Chondrocyte (in vitro differentiated cells): Measurements from ENCODE around the gene ZNF552. TPM values are rescaled to one million over a fixed set of nuclear protein-coding genes. Genes with fewer than 3 reads are reported as not detected.
A peak's percentile ranks its signal among the peaks of the same experiment; 100 is the strongest.
"Not testable (repeated sequence)": the region's sequence is repeated elsewhere in the genome, so short reads cannot be mapped to it uniquely, and the experiment has no call there.

ENCODE experiments used
- DNase-seq: peaks from one replicate; pipeline ENCODE4 v3.0.0; 2021; ENCODE audit warnings: mixed read lengths, low spot score
- H3K27ac Mint-ChIP-seq: one replicate; pipeline ENCODE4 v1.8.0; 2021; ENCODE audit warnings: mild to moderate bottlenecking, moderate library complexity, mixed read lengths; ENCODE audit not compliant: unreplicated experiment
- H3K27me3 Mint-ChIP-seq: 2 replicates; pipeline ENCODE4 v1.8.0; 2021; ENCODE audit warnings: low read depth, mixed read lengths
- H3K36me3 Mint-ChIP-seq: 2 replicates; pipeline ENCODE4 v1.8.0; 2021; ENCODE audit warnings: low read depth, mixed read lengths
- H3K4me1 Mint-ChIP-seq: 2 replicates; pipeline ENCODE4 v1.8.0; 2021; ENCODE audit warnings: low read depth, mild to moderate bottlenecking, mixed read lengths
- H3K4me3 Mint-ChIP-seq: one replicate; pipeline ENCODE4 v1.8.0; 2021; ENCODE audit warnings: mild to moderate bottlenecking, moderate library complexity, mixed read lengths; ENCODE audit not compliant: unreplicated experiment
- H3K9me3 Mint-ChIP-seq: 2 replicates; pipeline ENCODE4 v1.8.0; 2021; ENCODE audit warnings: low read depth, mixed read lengths
- total RNA-seq: library from RNA; stranded (reverse); gene quantifications from 3 replicates; pipeline ENCODE4 v1.2.1, GENCODE V29; 2021
- TF ChIP-seq, protein P1 (sequence below): fragments of 200-600 bp; sonication (generic); IDR thresholded peaks from 2 replicates; pipeline ENCODE4 v1.5.0; 2021; ENCODE audit warnings: antibody characterized with exemption, mild to moderate bottlenecking, moderate library complexity

ZNF552 gene
- total RNA-seq, 1 donor from 2014 or later: 3.6 TPM

DNA sequence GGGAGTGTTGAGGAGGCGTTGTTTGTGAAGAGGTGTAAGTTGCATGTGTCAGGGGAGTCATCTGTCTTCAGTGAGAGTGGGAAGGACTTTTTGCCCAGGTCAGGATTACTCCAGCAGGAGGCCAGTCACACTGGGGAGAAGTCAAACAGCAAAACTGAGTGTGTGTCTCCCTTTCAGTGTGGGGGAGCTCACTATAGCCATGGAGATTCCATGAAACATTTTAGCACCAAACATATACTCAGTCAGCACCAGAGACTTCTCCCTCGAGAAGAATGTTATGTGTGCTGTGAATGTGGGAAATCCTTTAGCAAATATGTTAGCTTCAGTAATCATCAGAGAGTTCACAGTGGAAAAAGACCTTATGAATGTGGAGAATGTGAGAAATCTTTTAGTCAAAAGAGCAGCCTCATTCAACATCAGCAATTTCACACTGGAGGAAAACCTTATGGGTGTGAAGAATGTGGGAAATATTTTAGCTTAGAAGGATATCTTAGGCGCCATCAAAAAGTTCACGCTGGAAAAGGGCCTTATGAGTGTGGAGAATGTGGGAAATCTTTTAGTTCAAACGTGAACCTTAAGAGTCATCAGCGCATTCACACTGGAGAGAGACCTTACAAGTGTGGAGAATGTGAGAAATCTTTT, 26.5 kb upstream of the ZNF552 start:
- TF ChIP-seq, protein P1, sequence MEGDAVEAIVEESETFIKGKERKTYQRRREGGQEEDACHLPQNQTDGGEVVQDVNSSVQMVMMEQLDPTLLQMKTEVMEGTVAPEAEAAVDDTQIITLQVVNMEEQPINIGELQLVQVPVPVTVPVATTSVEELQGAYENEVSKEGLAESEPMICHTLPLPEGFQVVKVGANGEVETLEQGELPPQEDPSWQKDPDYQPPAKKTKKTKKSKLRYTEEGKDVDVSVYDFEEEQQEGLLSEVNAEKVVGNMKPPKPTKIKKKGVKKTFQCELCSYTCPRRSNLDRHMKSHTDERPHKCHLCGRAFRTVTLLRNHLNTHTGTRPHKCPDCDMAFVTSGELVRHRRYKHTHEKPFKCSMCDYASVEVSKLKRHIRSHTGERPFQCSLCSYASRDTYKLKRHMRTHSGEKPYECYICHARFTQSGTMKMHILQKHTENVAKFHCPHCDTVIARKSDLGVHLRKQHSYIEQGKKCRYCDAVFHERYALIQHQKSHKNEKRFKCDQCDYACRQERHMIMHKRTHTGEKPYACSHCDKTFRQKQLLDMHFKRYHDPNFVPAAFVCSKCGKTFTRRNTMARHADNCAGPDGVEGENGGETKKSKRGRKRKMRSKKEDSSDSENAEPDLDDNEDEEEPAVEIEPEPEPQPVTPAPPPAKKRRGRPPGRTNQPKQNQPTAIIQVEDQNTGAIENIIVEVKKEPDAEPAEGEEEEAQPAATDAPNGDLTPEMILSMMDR: no peak
- no peak for DNase-seq
- Mint-ChIP-seq H3K27ac (peak overlapping the region; percentile 65), H3K4me3 (no peak overlapping the region), H3K27me3 (no peaks in the 10 kb centered on the region), H3K4me1 (peaks cover 13% of the 10 kb centered on the region), H3K36me3 (peaks cover 17% of the 10 kb centered on the region), H3K9me3 (no peaks in the 10 kb centered on the region)

DNA sequence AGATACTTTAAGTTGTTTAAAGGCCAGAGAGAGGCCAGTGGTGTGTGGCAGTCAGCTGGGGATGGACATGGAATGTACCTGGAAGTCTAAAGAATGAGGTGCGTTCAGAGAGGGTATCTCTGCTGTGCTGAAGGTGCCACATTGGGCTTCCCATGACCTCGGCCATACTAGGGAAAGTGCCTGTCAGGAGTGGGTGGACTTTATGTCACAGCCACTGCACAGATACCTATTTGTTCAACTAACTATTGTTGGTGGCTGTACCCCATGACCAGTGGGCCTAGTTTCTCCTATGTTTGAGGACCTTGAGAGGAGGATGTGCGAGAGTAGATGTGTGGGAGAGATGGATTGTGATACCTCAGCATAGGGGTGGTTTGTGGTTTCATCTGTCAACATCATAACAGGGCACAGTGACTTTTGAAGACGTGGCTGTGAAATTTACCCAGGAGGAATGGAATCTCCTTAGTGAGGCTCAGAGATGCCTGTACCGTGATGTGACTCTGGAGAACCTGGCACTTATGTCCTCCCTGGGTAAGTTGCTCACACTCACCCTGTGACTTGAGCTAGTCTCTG, 24.0 kb upstream of the ZNF552 start:
- H3K4me3 Mint-ChIP-seq, DNase-seq, H3K9me3 Mint-ChIP-seq, H3K27me3 Mint-ChIP-seq: not testable (repeated sequence)
- peaks cover 15% of the 10 kb centered on the region for H3K36me3 Mint-ChIP-seq
- H3K4me1 Mint-ChIP-seq: peaks cover 13% of the 10 kb centered on the region
- H3K27ac Mint-ChIP-seq: peak overlapping the region; percentile 51

DNA sequence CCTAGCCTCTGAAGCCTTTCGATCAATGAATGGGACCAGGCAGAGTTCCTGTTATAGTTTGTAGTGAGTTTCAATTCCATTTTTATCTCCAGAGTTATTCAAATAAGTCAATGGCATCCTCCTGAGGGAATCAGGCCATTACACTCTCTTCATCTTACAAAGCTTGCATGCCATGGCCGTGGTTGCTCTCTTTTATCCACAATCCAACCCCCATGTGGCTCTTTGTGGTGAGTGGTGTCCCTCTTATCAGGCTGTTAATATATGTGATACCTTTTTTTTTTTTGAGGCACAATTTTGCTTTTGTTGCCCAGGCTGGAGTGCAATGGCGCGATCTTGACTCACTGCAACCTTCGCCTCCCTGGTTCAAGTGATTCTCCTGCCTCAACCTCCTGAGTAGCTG, 22.3 kb upstream of the ZNF552 start:
- DNase-seq, H3K27ac Mint-ChIP-seq, H3K4me3 Mint-ChIP-seq, H3K27me3 Mint-ChIP-seq, H3K9me3 Mint-ChIP-seq: not testable (repeated sequence)
- Mint-ChIP-seq H3K4me1 (peaks cover 15% of the 10 kb centered on the region), H3K36me3 (peaks cover 12% of the 10 kb centered on the region)

DNA sequence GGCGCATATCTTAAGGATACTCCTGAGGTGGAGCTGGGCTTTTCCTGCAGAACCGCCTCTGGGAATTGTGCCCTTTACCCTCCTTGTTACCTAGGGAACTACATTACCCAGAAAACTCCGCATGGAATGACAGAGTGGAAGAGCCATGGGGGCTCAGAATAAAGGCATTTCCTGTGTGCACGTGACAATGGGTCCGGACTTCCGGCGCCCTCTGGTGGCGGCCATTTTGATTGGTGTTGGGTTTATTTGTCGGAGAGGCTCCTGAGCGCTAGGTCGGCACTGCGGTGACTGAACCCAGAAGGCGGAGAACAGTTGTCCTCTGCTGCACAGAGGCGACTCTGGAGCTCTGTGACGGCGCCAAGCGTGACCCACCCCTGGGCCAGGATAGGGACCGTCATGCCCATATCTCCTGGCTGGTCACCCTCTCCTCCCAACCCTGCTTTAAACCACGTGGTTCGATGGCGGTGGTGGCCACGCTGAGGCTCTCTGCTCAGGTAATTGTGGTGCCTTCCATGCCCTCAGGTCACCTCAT, 15.4 kb upstream of the ZNF552 start, which contains the start of gene ZNF587B:
Gene ZNF587B, plus strand, starts transcription at position 229 of the 532 bp plus-strand sequence. Its CDS starts 230 bp downstream, at position 459.
- TF ChIP-seq, protein P1: peak; percentile 78
- H3K4me3 Mint-ChIP-seq: peak within 1 kb of the TSS; percentile 71
- DNase-seq: no peak
- H3K27ac Mint-ChIP-seq: peak within 1 kb of the TSS; percentile 78
- H3K27me3 Mint-ChIP-seq: no peaks in the 10 kb centered on the region
- H3K4me1 Mint-ChIP-seq: peaks cover 34% of the 10 kb centered on the region
- H3K36me3 Mint-ChIP-seq: peaks cover 6% of the 10 kb centered on the region
- H3K9me3 Mint-ChIP-seq: no peaks in the 10 kb centered on the region

DNA sequence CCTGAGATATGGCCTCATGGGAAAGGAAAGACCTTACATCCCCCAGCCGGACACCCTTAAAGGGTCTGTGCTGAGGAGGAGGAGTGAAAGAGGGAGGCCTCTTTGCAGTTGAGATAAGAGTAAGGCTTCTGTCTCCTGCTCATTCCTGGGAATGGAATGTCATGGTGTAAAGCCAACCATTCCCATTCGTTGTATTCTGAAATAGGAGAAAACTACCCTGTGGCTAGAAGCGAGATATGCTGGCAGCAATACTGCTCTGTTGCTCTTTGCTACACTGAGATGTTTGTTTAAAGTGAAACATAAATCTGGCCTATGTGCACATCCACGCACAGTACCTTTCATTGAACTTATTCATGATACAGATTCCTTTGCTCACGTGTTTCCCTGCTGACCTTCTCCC, 14.6 kb upstream of the ZNF552 start:
- DNase-seq: no peak
- H3K4me3 Mint-ChIP-seq: peak overlapping the region; percentile 71
- H3K9me3 Mint-ChIP-seq: no peaks in the 10 kb centered on the region
- H3K27me3 Mint-ChIP-seq: no peaks in the 10 kb centered on the region
- peak overlapping the region; percentile 78 for H3K27ac Mint-ChIP-seq
- peaks cover 38% of the 10 kb centered on the region for H3K4me1 Mint-ChIP-seq
- H3K36me3 Mint-ChIP-seq: peaks cover 9% of the 10 kb centered on the region
- TF ChIP-seq, protein P1: no peak

DNA sequence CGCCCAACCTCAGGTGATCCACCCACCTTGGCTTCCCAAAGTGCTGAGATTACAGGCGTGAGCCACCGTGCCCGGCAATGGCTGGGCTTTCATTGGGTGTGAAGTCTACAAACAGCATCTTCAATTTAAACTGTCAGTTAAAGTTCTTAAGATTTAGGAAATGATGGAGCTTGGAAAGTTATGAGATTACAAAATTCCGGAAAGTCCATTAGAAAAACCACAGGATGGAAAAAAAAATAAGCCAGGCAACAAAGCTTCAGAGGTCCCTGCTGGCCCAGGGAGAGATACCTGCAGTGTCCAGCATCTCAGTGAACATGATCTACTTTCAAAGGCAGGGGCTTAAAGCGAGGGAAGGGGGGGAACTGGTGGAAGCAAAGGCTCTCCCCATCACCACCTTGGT, 10.8 kb upstream of the ZNF552 start:
- Mint-ChIP-seq H3K36me3 (peaks cover 13% of the 10 kb centered on the region), H3K27me3 (no peaks in the 10 kb centered on the region), H3K9me3 (no peaks in the 10 kb centered on the region), H3K4me3 (no peak overlapping the region), H3K27ac (no peak overlapping the region), H3K4me1 (peaks cover 50% of the 10 kb centered on the region)
- TF ChIP-seq, protein P1: no peak
- no peak for DNase-seq

DNA sequence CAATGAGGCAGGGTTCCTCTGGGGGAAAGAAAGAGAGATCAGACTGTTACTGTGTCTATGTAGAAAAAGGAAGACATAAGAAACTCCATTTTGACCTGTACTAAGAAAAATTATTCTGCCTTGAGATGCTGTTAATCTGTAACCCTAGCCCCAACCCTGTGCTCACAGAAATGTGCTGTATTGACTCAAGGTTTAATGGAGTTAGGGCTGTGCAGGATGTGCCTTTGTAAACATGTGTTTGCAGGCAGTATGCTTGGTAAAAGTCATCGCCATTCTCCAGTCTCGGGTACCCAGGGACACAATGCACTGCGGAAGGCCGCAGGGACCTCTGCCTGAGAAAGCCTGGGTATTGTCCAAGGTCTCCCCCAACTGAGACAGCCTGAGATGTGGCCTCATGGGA, 8.9 kb upstream of the ZNF552 start:
- not testable (repeated sequence) for H3K27ac Mint-ChIP-seq, H3K9me3 Mint-ChIP-seq, H3K4me3 Mint-ChIP-seq, DNase-seq, H3K27me3 Mint-ChIP-seq
- Mint-ChIP-seq H3K36me3 (peaks cover 13% of the 10 kb centered on the region), H3K4me1 (peaks cover 39% of the 10 kb centered on the region)

DNA sequence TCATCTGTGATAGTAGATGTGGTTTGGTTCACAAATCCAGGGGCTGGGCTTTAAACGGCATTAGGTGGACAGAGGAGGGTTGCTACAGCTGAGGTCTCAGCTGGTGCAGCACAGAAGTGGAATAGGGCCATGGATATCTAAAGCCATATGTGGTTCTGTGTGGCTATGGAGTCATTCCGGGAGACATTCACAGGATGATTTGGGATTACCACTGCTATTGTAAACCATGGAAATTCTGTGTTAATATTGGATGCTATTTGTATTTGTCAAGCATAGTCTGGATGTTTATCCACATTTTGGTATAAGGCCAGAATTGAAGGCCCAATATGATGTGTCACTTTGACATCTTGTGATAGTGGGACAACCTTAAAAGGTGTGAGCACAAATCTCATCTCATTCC, 8.4 kb upstream of the ZNF552 start:
- Mint-ChIP-seq H3K36me3 (peaks cover 13% of the 10 kb centered on the region), H3K4me1 (peaks cover 39% of the 10 kb centered on the region)
- DNase-seq, H3K9me3 Mint-ChIP-seq, H3K27ac Mint-ChIP-seq, H3K4me3 Mint-ChIP-seq, H3K27me3 Mint-ChIP-seq: not testable (repeated sequence)

DNA sequence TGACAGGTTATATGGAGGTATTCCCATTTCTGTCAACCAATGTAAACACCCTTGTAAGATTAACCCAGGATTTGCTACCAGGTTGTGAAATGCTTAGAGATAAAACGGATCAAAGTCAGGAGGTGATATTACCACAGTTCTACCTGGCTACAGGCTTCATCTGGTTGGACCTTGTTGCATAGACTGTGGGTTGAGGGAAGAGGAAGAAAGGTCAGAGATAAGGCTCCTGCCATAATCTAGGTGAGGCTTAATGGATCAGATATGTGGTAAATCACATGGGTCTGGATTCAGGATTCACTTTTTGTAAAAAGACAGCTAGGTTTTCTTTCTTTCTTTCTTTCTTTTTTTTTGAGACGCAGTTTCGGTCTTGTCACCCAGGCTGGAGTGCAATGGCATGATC, 6.8 kb upstream of the ZNF552 start:
- DNase-seq, H3K27me3 Mint-ChIP-seq, H3K27ac Mint-ChIP-seq, H3K4me3 Mint-ChIP-seq, H3K36me3 Mint-ChIP-seq, H3K9me3 Mint-ChIP-seq: not testable (repeated sequence)
- peaks cover 39% of the 10 kb centered on the region for H3K4me1 Mint-ChIP-seq
